ENCODE results near the gene SLC29A4.
"Not testable (repeated sequence)": the region's sequence is repeated elsewhere in the genome, so short reads cannot be mapped to it uniquely, and the experiment has no call there.

SLC29A4 gene, protein sequence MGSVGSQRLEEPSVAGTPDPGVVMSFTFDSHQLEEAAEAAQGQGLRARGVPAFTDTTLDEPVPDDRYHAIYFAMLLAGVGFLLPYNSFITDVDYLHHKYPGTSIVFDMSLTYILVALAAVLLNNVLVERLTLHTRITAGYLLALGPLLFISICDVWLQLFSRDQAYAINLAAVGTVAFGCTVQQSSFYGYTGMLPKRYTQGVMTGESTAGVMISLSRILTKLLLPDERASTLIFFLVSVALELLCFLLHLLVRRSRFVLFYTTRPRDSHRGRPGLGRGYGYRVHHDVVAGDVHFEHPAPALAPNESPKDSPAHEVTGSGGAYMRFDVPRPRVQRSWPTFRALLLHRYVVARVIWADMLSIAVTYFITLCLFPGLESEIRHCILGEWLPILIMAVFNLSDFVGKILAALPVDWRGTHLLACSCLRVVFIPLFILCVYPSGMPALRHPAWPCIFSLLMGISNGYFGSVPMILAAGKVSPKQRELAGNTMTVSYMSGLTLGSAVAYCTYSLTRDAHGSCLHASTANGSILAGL

DNA sequence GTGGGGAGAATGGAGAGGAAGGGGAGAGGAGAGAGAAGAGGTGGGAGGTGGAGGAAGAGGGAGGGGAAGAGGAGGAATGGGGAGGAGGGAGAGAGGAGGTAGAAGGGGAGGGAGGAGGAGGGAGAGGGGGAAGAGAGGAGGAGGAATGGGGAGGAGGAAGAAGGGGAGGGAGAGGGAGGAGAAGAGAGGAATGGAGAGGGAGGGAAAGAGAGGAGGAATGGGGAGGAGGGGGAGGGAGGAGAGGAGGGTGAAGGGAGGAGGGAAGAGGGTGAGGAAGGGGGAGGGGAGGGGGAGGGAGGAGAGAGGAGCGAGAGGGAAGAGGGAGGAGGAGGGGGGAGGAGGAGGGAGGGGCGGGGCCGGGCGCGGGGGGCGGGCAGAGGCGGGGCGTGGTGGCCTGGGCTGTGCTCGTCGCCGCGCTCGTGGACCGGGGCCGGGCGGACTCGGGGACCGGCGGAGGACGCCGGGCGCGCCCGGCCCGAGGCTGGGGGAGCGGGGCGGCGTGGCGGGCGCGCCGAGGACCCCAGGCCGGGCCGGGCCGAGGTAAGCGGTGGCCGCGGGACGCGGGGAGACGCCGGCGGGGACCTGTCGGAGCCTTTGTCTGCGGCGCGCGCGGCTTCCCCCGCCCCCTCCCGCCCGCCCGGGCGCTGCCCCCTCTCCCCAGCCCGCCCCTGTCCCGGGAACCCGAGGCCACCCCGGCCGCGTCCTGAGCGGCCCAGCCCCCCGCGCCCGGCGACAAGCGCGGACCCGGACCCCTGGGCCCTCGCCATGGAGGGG lies at the start of gene SLC29A4:
SLC29A4 (plus strand) TSS at position 401 of the 774 bp plus-strand sequence. CDS start 4,874 bp downstream, outside the sequence.
- DNase-seq: peak; percentile 9 to 28

DNA sequence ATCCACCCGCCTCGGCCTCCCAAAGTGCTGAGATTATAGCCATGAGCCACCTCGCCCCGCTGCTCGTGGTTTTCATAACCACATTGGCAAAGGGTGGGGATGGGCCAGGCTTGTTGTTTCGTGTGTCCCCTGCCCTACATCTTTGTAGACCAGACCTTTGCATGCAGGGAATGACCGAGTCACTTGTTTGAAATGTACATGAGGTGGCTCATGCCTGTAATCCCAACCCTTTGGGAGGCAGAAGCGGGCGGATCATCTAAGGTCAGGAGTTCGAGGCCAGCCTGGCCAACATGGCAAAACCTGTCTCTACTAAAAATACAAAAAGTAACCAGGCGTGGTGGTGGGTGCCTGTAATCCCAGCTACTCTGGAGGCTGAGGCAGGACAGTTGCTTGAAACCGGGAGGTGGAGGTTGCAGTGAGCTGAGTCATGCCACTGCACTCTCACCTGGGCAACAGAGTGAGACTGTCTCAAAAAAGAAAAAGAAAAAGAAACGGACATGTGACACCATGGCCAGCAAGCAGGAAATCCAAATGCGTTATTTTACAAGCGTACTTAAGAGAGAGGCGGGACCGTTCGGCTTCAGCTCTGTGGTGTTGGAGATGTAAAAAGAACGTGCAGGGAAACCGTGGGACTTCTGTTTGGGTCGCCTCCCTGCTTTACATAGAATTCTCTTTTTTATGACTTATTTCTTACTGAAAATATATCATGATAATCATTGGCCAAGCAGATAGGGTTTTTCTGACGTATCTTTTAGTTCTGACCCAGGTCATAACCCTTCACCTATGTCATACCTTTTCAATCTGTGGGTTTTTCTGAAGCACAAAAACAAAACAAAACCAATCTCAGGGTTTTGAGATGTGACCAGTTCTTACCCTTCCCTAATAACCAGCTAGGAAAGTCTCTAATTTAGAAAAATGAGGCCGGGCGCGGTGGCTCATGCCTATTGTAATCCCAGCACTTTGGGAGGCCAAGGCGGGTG lies 47.6 kb upstream of the SLC29A4 start:
- no peak for DNase-seq

DNA sequence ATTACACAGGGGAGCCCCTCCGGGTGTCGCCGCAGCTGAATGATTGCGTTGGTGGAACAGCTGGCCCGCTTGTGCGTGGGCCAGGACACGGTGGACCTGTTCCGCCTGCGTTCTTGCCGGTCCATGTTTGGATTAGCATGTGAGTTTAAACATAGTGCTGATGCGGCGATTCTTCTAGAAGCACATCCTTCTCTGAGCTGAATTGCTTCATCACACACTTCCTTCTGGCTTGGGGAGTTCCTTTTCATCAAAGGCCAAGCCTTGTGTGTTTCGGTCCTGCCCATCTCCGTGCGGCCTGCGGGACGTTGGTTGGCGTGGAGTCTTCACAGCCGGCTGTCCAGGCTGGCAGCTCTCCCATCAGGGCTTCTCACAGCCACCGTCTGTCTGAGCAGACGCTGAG lies 45.5 kb upstream of the SLC29A4 start:
- peak in 1 of 2 donors; percentile 42 for DNase-seq

DNA sequence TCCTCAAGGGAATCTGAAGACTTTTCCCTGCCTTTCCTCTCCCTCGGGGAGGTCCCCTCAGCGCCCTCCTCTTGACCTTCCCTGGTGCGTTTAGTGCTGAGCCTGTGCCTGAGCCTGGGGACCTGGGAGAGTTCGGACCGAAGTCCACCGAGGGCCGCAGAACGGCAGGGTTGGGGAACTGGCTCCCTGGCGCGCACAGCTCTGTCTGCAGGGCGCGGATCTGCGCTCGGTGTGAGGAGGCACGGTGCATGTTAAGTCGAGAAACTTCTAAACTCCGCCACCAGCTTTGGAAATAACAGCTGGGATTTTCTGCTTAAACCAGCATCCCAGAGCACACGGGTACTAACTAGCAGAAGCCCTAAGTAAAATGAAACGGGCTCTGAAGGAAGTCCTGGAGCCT lies 44.2 kb upstream of the SLC29A4 start:
- no peak for DNase-seq

DNA sequence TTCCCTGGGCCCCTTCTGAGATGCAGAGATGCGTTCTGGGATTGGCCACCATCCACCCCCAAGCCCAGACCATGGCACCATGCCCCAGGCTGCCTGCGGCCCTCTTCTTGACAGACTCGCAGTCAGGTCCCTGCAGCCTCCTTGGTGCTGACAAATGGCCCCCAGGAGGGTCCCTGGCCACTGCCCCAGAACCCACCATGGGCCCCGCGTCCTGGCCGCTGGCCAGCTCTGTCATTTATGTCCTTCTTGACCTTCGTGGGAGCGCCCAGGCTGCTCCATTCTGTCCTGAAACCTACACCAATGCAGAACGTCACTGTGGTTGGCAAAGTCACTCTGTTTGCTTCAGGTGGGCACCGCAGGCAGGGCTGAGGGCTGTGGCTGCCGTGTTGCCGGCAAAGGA lies 39.5 kb upstream of the SLC29A4 start:
- DNase-seq: no peak

DNA sequence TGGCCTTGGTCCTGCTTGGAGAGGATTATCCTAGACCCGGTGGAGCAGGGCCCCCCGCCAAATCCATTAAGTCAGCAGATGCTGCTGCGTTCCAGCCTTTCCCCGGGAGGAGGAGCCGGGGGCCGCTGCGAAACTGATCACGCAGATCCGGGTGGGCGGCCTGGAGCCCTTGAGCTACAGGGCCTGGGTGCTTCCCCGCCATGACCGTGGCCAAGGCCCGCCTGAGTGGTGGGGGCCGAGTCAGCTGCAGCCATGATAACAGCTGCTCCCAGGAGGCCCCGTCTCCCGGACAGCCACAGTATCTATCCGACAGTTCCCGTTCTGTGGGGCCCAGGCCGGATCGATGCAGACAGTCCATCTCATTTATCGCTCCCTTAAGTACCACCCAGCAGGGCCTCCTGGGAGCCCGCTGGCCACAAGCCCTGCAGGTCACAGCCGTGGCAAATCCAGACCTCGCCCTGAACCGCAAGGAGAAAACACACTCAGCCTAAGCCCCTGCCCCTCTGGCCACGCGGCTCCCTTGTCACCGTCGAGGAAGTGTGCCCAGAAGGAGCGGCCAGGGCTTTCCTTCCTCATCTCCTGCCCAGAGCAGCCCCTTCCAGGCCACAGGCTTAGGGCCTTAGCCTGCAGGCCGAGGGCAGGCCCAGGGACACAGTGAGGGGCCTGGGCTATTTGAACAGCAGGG lies 34.4 kb upstream of the SLC29A4 start:
- no peak for DNase-seq

DNA sequence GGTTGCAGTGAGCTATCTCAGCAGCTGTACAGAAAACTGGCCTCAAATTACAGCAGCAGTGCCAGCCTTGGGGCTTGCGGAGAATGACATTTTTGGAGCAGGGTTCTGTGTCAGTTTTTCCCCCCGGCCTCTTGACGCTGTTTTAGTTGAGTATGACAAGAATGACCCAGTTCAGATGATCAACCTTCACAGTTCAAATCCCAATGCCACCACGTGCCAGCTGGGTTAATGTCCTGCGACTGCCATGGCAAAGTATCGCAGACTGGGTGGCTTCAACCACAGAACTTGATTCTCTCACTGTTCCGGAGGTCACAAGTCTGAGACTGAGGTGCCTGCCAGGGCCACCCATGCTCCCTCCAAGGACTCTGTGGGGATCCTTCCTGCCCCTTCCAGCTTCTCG lies 32.0 kb upstream of the SLC29A4 start:
- not testable (repeated sequence) for DNase-seq

DNA sequence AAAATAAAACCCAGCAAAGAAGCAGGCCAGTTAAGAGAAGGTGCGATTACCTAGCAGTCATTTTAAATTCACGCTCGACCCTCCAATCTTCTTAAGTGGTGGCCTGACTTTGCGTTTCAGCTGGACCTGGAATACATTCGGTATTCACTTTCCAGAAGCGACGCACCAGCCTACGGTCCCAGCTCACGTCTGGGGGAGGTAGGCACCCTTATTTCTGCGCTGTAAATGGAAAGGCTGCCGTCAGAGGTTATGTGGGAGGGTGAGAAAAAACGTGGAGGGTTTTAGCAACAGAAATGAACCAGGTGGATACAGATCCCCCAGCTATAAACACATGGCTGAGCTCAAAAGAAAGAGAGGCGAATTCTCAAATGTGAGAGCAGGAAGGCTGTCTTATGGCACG lies 29.2 kb upstream of the SLC29A4 start:
- not testable (repeated sequence) for DNase-seq

DNA sequence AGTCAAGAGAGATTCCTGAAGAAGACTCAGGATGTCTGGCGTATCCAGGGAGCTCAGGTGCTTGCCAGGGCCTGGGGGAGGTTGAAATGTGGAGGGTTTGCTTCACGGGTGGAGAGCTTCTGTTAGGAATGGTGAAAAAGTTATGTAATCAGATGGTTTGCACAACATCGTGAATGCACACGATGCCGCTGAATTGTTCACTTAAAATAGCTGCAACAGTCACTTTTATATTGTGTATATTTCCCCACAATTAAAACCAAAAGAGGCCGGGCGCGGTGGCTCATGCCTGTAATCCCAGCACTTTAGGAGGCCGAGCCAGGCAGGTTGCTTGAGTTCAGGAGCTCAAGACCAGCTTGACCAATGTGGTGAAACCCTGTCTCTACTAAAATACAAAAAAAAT lies 28.4 kb upstream of the SLC29A4 start:
- not testable (repeated sequence) for DNase-seq

DNA sequence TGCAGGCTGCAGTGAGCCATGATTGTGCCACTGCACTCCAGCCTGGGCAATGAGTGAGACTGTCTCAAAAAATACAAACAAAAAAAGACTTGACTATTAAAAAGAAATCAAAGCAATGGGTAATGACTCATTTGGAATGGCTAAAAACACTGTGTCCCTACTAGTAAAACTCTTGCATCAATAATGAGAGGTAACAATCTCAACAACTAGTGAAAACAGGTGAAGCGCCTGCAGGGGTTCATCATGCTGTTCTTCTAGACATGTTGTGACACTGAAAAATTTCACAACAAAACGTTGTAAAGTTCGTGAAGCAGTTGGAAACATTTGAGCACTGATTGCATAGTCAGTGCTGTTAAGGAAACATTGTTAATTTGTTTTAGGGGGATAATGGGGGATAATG lies 26.9 kb upstream of the SLC29A4 start:
- no peak for DNase-seq

DNA sequence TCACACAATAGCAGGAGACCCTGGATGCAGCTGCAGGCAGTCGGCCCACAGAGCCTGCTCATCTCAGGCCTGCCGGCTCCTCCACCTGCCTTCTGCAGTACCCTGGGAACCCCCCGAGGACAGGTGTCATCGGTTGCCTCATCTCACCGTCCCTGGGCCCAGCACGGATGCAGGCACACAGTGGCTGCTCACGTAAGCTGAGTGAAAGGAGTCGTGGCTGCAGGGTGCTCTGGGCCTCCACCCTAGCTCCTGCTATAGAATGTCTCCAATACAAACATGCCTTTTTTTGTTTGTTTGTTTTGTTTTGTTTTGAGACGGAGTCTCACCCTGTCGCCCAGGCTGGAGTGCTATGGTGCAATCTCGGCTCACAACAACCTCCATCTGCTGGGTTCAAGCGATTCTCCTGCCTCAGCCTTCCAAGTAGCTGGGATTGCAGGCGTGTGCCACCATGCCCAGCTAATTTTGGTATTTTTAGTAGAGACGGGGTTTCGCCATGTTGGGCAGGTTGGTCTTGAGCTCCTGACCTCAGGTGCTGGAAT lies 22.1 kb upstream of the SLC29A4 start:
- DNase-seq: not testable (repeated sequence)

DNA sequence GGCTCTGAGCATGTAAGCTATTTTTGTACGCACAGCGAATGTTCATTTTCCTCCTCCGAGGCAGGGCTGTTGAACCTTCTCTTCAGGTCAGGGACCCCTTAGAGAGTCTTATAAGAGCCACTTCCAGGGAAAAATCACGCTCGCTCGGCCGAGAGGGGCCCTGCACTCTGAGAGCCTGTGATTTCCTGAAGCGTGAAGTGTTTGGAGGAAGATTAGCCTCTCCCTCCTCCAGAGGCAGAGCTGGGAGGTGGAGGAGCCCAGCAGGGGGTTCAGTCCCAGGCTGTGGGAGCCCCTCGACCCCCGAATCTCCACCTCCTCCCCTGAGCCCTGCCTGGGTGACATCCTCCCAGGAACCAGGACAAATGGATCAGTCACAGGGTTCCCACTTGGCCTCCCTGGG lies 19.7 kb upstream of the SLC29A4 start:
- DNase-seq: not testable (repeated sequence)

DNA sequence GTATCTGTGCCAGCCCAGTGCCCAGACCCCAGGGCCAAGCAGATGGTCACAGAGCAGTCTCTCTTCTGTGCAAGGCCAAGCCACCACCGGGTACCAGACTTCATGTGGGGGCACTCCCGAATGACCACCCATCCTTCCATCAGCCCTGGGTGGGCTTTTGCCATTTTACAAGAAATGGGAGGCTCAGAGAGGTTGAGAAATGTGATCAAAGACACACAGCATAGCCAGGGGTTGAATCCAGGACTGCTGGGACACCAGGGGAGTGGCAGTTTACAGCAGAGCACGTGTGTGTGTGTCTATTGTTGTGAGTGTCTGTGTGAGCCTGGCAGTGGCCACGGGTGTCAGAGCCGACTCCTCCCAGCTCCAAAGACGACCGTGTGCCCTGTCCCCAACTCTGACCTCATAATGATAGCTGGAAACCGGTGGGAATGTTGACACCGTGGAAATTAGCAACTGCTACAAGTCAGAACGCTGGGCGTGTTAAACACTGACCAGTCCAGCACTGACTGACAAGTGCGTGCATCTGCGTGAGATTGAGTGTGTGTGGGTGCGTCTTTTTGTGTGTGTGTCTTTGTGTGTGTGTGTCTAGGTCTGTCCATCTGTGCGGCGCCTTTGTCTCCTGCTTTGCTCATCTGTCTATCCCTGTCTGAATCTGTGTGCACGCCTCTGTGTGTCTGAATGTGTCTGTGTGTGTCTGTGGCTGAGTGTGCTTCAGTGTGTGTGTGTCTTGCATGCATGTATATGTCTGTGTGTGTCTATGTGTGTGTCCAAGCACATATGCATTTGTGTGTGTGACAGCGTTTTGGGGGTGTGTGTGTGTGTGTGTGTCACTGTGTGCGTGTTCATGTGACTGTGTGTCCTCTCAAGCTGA lies 17.2 kb upstream of the SLC29A4 start:
- no peak for DNase-seq

DNA sequence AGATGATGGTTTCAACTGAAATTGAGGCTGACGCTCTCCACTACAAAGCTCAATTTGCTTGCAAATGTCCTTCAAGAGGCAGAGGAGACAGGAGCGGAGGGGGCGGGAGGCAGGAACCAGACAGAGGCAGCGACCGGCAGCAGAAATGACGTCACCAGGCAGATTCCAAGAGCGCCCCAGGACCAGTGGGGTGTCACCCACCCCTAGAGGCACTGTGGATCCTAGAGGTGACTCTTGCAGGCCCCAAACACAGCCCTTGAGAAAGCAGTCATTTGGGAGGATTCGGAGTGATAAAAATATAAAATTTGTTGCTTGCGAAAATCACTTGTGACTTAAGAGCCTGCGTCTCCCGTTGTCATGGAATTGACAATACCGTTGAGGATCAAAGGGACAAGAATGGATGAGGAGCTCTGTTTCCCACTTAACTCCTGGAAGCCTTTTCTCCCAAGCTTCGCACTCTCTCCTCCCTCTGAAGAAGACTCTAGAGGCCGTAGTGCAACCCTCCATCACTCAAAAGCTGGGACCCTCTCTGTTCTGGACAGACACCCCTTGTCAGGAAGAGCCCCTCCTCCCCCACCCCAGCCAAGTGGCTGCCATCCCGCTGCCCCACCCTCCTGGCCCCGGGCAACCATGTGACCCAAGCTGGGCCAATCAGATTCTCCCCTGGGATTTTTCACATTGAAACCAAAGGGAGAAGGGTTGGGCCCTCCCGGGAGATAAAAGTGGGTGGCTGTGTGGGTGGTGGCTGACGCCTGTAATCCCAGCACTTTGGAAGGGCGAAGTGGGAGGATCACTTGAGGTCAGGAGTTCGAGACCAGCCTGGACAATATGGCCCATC lies 16.3 kb upstream of the SLC29A4 start:
- no peak for DNase-seq

DNA sequence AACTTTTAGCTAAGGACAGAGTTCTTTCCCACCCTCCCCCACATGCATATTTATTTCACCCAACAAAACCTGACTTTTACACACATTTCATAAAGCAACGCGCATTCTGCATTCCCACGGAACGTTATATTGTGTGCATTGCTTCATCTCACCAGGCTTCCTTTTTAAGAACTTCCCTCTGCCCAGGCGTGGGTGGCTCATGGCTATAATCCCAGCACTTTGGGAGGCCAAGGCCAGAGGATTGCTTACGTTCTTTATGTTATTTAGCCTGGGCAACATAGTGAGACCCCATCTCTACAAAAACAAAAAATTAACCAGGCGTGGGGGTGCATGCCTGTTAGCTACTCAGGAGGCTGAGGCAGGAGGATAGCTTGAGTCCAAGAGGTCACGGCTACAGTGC lies 14.9 kb upstream of the SLC29A4 start:
- not testable (repeated sequence) for DNase-seq

DNA sequence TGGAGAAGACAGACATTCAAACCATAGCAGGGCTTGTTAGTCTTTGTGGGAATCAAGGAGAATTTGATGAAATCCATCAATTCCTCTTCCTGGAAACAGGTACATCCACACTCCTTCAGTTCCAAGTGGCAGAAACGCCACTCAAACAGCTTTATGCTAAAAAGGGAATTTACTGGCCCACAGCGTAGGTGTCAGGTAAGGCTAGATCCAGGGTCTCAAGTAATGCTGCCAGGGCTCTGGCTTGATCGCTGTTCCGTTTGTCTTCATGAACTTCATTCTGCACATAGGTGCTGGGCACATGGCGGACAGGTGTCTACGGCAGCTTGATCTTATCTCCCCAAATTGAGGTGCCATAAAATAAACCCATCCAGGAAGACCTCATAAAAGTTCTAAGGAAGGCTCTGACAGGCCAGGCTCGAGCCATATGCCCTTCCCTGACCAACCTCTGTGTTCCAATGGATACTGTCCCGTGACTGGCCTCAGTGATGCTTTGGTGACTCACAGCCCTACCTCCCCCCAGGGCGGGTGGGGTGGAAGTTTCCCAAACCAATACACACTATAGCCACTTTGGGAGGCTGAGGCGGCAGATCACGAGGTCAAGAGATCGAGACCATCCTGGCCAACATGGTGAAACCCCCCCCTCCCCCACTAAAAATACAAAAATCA lies 12.6 kb upstream of the SLC29A4 start:
- DNase-seq: not testable (repeated sequence)

DNA sequence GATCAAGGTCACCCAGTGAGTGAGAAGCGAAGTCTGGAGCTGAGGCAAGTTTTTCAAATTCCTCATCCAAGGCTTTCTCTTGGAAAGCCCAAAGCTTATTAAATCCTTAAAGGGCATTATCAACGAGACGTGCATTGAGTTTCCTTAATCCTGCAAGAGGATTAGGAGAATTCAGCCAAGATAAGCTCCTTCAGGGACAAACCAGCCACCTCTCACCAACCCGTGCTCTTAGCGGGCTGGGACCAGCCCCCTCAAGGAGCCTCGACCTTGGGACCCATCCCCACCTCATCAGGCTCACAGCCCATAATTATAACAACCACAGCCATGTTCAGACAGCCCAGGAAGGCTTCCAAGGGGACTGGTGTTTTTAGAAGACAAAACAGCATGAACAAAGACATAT lies 12.0 kb upstream of the SLC29A4 start:
- DNase-seq: no peak

DNA sequence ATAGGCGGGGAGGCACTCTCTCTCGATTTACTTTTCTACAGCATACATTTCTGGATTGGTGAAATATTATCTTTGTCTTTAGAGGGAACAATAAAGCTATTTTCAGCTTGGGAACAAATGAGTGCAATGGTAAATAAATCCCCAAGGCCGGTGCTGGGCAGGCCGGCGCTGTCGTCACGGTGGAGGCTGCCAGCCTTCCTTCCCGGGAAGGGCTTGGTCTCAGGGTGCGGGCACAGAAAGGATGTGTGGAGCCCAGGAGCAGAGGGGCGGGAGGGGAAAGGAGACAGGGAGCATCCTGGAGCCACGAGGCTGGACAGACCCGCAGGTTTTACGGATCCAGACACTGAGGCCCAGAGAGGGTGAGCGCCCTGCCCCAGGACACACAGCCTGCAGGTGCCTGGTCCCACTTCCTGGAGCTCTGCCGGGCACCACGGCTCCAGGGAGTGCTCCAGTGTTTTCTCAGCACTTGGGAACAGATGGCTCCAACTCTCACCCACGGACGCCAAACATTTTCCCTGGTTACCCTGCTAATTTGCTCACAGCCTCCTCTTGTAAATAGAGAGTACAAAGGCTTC lies 8.8 kb upstream of the SLC29A4 start:
- DNase-seq: not testable (repeated sequence)

DNA sequence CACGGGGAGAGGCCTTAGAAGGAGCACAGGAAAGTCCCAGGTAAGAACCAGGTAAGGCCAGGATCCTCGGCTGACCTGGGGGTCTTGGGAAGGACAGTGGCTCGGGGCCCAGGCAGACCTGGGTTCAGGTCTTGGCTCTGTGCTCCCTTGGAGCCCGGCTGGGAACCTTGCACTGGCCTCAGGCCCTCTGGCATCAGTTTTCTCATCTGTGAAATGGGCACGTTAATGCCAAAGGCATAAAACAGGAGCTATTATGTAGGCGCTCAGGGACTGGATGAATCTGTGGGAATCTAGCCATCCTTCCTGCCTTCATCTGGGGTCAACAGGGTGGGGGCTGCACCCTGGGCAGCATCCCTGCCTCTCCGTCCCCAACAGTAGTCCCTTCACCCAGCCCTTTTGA lies 8.3 kb upstream of the SLC29A4 start:
- DNase-seq: no peak

All from CD4-positive, alpha-beta T cell treated with Interferon alpha-2 for 1 hour (primary cell).